ENCODE results near the gene QSOX1. TPM values are rescaled to one million over a fixed set of nuclear protein-coding genes. Genes with fewer than 3 reads are reported as not detected.

The QSOX1 gene
- total RNA-seq, 1 experiment from 2014 or later = 135 TPM

- no peak for TF ChIP-seq CBFB (CRISPR knock-in tag; IDR thresholded peaks at IDR 0.05; ENCODE audit: low read depth)
- no peak for TF ChIP-seq ZMAT4 (CRISPR knock-in tag; IDR thresholded peaks at IDR 0.05)
- no peak for TF ChIP-seq ETV6 (CRISPR knock-in tag; IDR thresholded peaks at IDR 0.05)
- no peak for TF ChIP-seq AR (CRISPR knock-in tag; IDR thresholded peaks at IDR 0.05)
- no peak for TF ChIP-seq ERG (CRISPR knock-in tag; IDR thresholded peaks at IDR 0.05)
- TF ChIP-seq NFE2L1 (CRISPR knock-in tag; IDR thresholded peaks at IDR 0.05) = no peak
These were observed 40.2 kb upstream of the QSOX1 start (continued) for GRCh38 chr1:180114396-180114945.

GRCh38 chr1:180116964-180117763 lies 37.5 kb upstream of the QSOX1 start:
- peak; percentile 87 for TF ChIP-seq GABPB1 (CRISPR knock-in tag; IDR thresholded peaks at IDR 0.05)
- no peak for TF ChIP-seq ZNF317 (CRISPR knock-in tag; IDR thresholded peaks at IDR 0.05; ENCODE audit: borderline replicate concordance, low read depth)
- no peak for TF ChIP-seq STAT6 (CRISPR knock-in tag; conservative IDR thresholded peaks at IDR 0.05; ENCODE audit: low read depth)
- H3K27me3 Mint-ChIP-seq (ENCODE audit: low read depth) = no peaks in the 10 kb centered on the region
- H3K4me1 Mint-ChIP-seq = no peaks in the 10 kb centered on the region
- ChIA-PET POLR2A (no interaction called here), CTCF (no interaction called here)
- H3K36me3 Mint-ChIP-seq = peaks cover 5% of the 10 kb centered on the region
- no peak overlapping the region for H3K4me3 Mint-ChIP-seq
- ATAC-seq (no peak), DNase-seq (ENCODE audit: low spot score) (no peak)
- H3K9me3 Mint-ChIP-seq = no peaks in the 10 kb centered on the region
- H3K27ac Mint-ChIP-seq = no peak overlapping the region

GRCh38 chr1:180117764-180118116 lies 36.9 kb upstream of the QSOX1 start:
- H3K4me3 Mint-ChIP-seq = no peak overlapping the region
- H3K27ac Mint-ChIP-seq = no peak overlapping the region
- ATAC-seq (no peak), DNase-seq (ENCODE audit: low spot score) (no peak)
- H3K36me3 Mint-ChIP-seq = peaks cover under 1% of the 10 kb centered on the region; the same call in 1 of the 2 replicates
- POLR2A ChIA-PET = no interaction called here
- CTCF ChIA-PET = no interaction called here
- TF ChIP-seq ZSCAN18 (CRISPR knock-in tag; IDR thresholded peaks at IDR 0.05) (no peak), TEAD1 (CRISPR knock-in tag; IDR thresholded peaks at IDR 0.05) (no peak), IRF2 (CRISPR knock-in tag; IDR thresholded peaks at IDR 0.05; ENCODE audit: borderline replicate concordance, low read depth) (no peak), SOX15 (CRISPR knock-in tag; IDR thresholded peaks at IDR 0.05) (no peak), RORB (CRISPR knock-in tag; IDR thresholded peaks at IDR 0.05) (no peak), OVOL2 (CRISPR knock-in tag; IDR thresholded peaks at IDR 0.05; ENCODE audit: borderline replicate concordance) (no peak), MAX (CRISPR knock-in tag; IDR thresholded peaks at IDR 0.05) (no peak), ZNF671 (CRISPR knock-in tag; IDR thresholded peaks at IDR 0.05) (no peak), SMAD3 (CRISPR knock-in tag; IDR thresholded peaks at IDR 0.05; ENCODE audit: borderline replicate concordance) (no peak), CBFB (CRISPR knock-in tag; IDR thresholded peaks at IDR 0.05; ENCODE audit: low read depth) (no peak)
- H3K9me3 Mint-ChIP-seq = no peaks in the 10 kb centered on the region
- H3K4me1 Mint-ChIP-seq = no peaks in the 10 kb centered on the region
- no peaks in the 10 kb centered on the region for H3K27me3 Mint-ChIP-seq (ENCODE audit: low read depth)

All from WTC11 (cell line).